ENCODE data around the gene ANKMY1. TPM values are rescaled to one million over a fixed set of nuclear protein-coding genes. Genes with fewer than 3 reads are reported as not detected.

Gene ANKMY1
- total and polyA plus RNA-seq, 2 of the 13 experiments (the other 11 are each of a cell fraction or from before 2014, with no cell fraction given): 11.7 to 18.8 TPM

DNA sequence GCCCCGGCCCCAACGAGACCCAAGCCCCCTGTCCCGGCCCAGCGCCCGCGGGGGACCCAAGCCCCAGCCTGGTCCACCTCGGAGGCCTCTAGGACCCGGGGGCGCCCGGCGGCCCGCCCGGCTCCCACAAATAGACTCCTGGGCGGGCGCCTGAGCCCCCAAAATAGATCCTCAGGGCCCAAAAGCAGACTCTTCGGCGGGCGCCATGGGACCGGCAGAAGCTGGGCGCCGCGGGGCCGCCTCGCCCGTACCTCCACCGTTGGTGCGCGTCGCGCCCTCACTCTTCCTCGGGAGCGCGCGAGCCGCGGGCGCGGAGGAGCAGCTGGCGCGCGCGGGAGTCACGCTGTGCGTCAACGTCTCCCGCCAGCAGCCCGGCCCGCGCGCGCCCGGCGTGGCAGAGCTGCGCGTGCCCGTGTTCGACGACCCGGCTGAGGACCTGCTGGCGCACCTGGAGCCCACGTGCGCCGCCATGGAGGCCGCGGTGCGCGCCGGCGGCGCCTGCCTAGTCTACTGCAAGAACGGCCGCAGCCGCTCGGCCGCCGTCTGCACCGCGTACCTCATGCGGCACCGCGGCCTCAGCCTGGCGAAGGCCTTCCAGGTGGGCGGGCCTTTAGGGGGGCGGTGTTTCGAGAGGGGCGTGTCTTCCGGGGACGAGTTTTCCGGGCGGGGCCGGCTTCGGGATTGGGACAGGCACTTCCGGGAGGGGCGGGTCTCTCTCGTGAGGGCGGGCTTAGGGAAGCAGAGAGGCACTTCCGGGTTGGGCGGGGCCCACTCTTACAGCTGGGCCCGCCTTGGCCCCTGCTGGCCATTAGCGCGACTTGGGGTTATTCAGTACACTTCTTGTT, 2.9 kb upstream of the ANKMY1 start (continued):
- TF ChIP-seq, protein P1, sequence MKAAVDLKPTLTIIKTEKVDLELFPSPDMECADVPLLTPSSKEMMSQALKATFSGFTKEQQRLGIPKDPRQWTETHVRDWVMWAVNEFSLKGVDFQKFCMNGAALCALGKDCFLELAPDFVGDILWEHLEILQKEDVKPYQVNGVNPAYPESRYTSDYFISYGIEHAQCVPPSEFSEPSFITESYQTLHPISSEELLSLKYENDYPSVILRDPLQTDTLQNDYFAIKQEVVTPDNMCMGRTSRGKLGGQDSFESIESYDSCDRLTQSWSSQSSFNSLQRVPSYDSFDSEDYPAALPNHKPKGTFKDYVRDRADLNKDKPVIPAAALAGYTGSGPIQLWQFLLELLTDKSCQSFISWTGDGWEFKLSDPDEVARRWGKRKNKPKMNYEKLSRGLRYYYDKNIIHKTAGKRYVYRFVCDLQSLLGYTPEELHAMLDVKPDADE (CRISPR knock-in tag; IDR thresholded peaks at IDR 0.05): no peak; the same call in 1 of the 2 replicates
- no peak for TF ChIP-seq EZH2 (conservative IDR thresholded peaks at IDR 0.05; ENCODE audit: low read depth, low read length)
- no peak for TF ChIP-seq ZNF615 (CRISPR knock-in tag; IDR thresholded peaks at IDR 0.05; ENCODE audit: borderline replicate concordance)
- TF ChIP-seq, protein P2, sequence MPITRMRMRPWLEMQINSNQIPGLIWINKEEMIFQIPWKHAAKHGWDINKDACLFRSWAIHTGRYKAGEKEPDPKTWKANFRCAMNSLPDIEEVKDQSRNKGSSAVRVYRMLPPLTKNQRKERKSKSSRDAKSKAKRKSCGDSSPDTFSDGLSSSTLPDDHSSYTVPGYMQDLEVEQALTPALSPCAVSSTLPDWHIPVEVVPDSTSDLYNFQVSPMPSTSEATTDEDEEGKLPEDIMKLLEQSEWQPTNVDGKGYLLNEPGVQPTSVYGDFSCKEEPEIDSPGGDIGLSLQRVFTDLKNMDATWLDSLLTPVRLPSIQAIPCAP (CRISPR knock-in tag; IDR thresholded peaks at IDR 0.05; ENCODE audit: low read depth): no peak
- TF ChIP-seq, protein P3, sequence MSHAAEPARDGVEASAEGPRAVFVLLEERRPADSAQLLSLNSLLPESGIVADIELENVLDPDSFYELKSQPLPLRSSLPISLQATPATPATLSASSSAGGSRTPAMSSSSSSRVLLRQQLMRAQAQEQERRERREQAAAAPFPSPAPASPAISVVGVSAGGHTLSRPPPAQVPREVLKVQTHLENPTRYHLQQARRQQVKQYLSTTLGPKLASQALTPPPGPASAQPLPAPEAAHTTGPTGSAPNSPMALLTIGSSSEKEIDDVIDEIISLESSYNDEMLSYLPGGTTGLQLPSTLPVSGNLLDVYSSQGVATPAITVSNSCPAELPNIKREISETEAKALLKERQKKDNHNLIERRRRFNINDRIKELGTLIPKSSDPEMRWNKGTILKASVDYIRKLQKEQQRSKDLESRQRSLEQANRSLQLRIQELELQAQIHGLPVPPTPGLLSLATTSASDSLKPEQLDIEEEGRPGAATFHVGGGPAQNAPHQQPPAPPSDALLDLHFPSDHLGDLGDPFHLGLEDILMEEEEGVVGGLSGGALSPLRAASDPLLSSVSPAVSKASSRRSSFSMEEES (CRISPR knock-in tag; IDR thresholded peaks at IDR 0.05): no peak; the same call in 1 of the 2 replicates
- TF ChIP-seq TMF1 (CRISPR knock-in tag; IDR thresholded peaks at IDR 0.05; ENCODE audit: low read depth): no peak; the same call in none of the 2 replicates
- TF ChIP-seq YEATS4 (CRISPR knock-in tag; IDR thresholded peaks at IDR 0.05; ENCODE audit: borderline replicate concordance): peak; percentile 87
- TF ChIP-seq, protein P4, sequence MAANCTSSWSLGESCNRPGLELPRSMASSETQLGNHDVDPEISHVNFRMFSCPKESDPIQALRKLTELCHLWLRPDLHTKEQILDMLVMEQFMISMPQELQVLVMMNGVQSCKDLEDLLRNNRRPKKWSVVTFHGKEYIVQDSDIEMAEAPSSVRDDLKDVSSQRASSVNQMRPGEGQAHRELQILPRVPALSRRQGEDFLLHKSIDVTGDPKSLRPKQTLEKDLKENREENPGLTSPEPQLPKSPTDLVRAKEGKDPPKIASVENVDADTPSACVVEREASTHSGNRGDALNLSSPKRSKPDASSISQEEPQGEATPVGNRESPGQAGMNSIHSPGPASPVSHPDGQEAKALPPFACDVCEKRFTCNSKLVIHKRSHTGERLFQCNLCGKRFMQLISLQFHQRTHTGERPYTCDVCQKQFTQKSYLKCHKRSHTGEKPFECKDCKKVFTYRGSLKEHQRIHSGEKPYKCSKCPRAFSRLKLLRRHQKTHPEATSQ (CRISPR knock-in tag; IDR thresholded peaks at IDR 0.05; ENCODE audit: borderline replicate concordance): no peak
- peak; percentile 94 for TF ChIP-seq MAZ (IDR thresholded peaks at IDR 0.05; ENCODE audit: borderline replicate concordance, low read depth, low read length)
- peak; percentile 93 for TF ChIP-seq MAZ (CRISPR knock-in tag; IDR thresholded peaks at IDR 0.05; ENCODE audit: low read depth)
- TF ChIP-seq, protein P5, sequence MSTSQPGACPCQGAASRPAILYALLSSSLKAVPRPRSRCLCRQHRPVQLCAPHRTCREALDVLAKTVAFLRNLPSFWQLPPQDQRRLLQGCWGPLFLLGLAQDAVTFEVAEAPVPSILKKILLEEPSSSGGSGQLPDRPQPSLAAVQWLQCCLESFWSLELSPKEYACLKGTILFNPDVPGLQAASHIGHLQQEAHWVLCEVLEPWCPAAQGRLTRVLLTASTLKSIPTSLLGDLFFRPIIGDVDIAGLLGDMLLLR (CRISPR knock-in tag; IDR thresholded peaks at IDR 0.05): peak; percentile 85
- peak; percentile 62 for TF ChIP-seq SMAD1 (CRISPR knock-in tag; IDR thresholded peaks at IDR 0.05; ENCODE audit: borderline replicate concordance, low read depth)
- TF ChIP-seq AGO1 (IDR thresholded peaks at IDR 0.05; ENCODE audit: low read depth, low read length, poor library complexity, severe bottlenecking): no peak
- peak; percentile 20; the same call in 1 of the 2 replicates for TF ChIP-seq ZNF605 (CRISPR knock-in tag; IDR thresholded peaks at IDR 0.05)
- TF ChIP-seq ARHGAP35 (CRISPR knock-in tag; IDR thresholded peaks at IDR 0.05; ENCODE audit: borderline replicate concordance): peak; percentile 64; the same call in 1 of the 2 replicates
- TF ChIP-seq ZNF780A (CRISPR knock-in tag; IDR thresholded peaks at IDR 0.05): no peak
- TF ChIP-seq, protein P6, sequence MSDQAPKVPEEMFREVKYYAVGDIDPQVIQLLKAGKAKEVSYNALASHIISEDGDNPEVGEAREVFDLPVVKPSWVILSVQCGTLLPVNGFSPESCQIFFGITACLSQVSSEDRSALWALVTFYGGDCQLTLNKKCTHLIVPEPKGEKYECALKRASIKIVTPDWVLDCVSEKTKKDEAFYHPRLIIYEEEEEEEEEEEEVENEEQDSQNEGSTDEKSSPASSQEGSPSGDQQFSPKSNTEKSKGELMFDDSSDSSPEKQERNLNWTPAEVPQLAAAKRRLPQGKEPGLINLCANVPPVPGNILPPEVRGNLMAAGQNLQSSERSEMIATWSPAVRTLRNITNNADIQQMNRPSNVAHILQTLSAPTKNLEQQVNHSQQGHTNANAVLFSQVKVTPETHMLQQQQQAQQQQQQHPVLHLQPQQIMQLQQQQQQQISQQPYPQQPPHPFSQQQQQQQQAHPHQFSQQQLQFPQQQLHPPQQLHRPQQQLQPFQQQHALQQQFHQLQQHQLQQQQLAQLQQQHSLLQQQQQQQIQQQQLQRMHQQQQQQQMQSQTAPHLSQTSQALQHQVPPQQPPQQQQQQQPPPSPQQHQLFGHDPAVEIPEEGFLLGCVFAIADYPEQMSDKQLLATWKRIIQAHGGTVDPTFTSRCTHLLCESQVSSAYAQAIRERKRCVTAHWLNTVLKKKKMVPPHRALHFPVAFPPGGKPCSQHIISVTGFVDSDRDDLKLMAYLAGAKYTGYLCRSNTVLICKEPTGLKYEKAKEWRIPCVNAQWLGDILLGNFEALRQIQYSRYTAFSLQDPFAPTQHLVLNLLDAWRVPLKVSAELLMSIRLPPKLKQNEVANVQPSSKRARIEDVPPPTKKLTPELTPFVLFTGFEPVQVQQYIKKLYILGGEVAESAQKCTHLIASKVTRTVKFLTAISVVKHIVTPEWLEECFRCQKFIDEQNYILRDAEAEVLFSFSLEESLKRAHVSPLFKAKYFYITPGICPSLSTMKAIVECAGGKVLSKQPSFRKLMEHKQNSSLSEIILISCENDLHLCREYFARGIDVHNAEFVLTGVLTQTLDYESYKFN (CRISPR knock-in tag; conservative IDR thresholded peaks at IDR 0.05): no peak

Measured in HepG2 (cell line).